K562 (cell line): ENCODE measurements around the gene FZD1. TPM values are rescaled to one million over a fixed set of nuclear protein-coding genes. Genes with fewer than 3 reads are reported as not detected.

Experiments
- AFF4 ChIP-seq: sonication (generic); formaldehyde crosslinking; IDR thresholded peaks from 2 replicates; pipeline ENCODE4 v1.8.0; 2023; ENCODE audit warnings: mild to moderate bottlenecking, missing genetic modification reagents
- ELF2 ChIP-seq: fragments of 250-450 bp; sonication (Bioruptor Pico); IDR thresholded peaks from 2 replicates; pipeline ENCODE4 v1.5.0; 2021; ENCODE audit warnings: mild to moderate bottlenecking
- HMGN3 ChIP-seq: IDR thresholded peaks from 2 replicates; pipeline ENCODE4 v1.6.1; 2011; ENCODE audit warnings: borderline replicate concordance, low read depth, mild to moderate bottlenecking, mixed read lengths, low read length; ENCODE audit not compliant: insufficient read length; ENCODE audit errors: extremely low read depth
- NFIC ChIP-seq: fragments of 450-650 bp; IDR thresholded peaks from 2 replicates; pipeline ENCODE4 v1.6.1; 2017; ENCODE audit warnings: mild to moderate bottlenecking, inconsistent platforms
- PHF21A ChIP-seq: fragments of 450-650 bp; IDR thresholded peaks from 2 replicates; pipeline ENCODE4 v1.6.1; 2017; ENCODE audit warnings: low read depth, borderline replicate concordance
- PPARD ChIP-seq: fragments of 250-450 bp; sonication (Bioruptor Pico); IDR thresholded peaks from 2 replicates; pipeline ENCODE4 v1.8.0; 2022; ENCODE audit warnings: inconsistent platforms, mild to moderate bottlenecking, moderate library complexity
- SIN3B ChIP-seq: fragments of 450-650 bp; IDR thresholded peaks from 2 replicates; pipeline ENCODE4 v1.6.1; 2017; ENCODE audit warnings: low read depth, mild to moderate bottlenecking, moderate library complexity
- TCF7L2 ChIP-seq: fragments of 150-350 bp; IDR thresholded peaks from 2 replicates; pipeline ENCODE4 v1.6.1; 2016; ENCODE audit warnings: low read depth, mild to moderate bottlenecking, low read length, moderate library complexity
- UBTF ChIP-seq, 2 experiments: IDR thresholded peaks; 2 replicates each; pipeline ENCODE4 v1.6.1; 2012; ENCODE audit warnings: improper control_type of control experiment in 2 of 2, low read depth in 2 of 2, low read length in 2 of 2, borderline replicate concordance in 1 of 2
- ZNF277 ChIP-seq: fragments of 250-450 bp; sonication (Bioruptor Pico); IDR thresholded peaks from 2 replicates; pipeline ENCODE4 v1.8.0; 2022; ENCODE audit warnings: inconsistent platforms, mild to moderate bottlenecking, moderate library complexity, borderline replicate concordance
- ZNF644 ChIP-seq: fragments of 200-800 bp; sonication (Bioruptor generic); IDR thresholded peaks from 2 replicates; pipeline ENCODE4 v1.6.1; 2016; ENCODE audit warnings: low read depth, missing genetic modification characterization, missing compliant biosample characterization
- polyA plus RNA-seq, 8 experiments: library from polyadenylated mRNA; depleted of rRNA in 4 of 8; stranded (reverse) in 5 of 8; unstranded in 3 of 8; fragments of >200 nt; fragmentation: Nextera tagmentation in 2 of 8; fragmentation: Illumina TruSeq in 1 of 8; extraction: Ambion mirVana in 2 of 8; extraction: Trizol in 1 of 8; gene quantifications; 2 replicates each; pipeline versions ENCODE4 v1.2.1 to v1.2.3, GENCODE V29; 2011 to 2014; ENCODE audit warnings: inconsistent platforms in 1 of 8, missing spikeins in 1 of 8
- total RNA-seq, 7 experiments: library from RNA; depleted of rRNA in 6 of 7; stranded (reverse); fragments of >200 nt in 6 of 7; fragmentation: Illumina TruSeq in 2 of 7; extraction: Trizol in 2 of 7; gene quantifications; 2 replicates each; pipeline versions ENCODE4 v1.2.1 to v1.2.3, GENCODE V29; 2011 to 2021; ENCODE audit warnings: low replicate concordance in 1 of 7
- TF ChIP-seq, protein P1 (sequence below): sonication (generic); formaldehyde crosslinking; IDR thresholded peaks from 2 replicates; pipeline ENCODE4 v1.8.1; 2023; ENCODE audit warnings: mild to moderate bottlenecking, missing genetic modification reagents
- TF ChIP-seq, protein P2 (sequence below), 3 experiments: fragments of 200-800 bp in 1 of 3; fragments of 250-450 bp in 1 of 3; fragments of 450-650 bp in 1 of 3; sonication (Bioruptor Pico) in 1 of 3; sonication (Bioruptor generic) in 1 of 3; formaldehyde crosslinking in 1 of 3; IDR thresholded peaks; 2 replicates each; pipeline versions ENCODE4 v1.6.1 to v1.8.0; 2016 to 2022; ENCODE audit warnings: mild to moderate bottlenecking in 2 of 3, missing genetic modification characterization in 2 of 3, missing compliant biosample characterization in 1 of 3, moderate library complexity in 1 of 3

Gene FZD1
- total and polyA plus RNA-seq, 9 of the 15 experiments (the other 6 are each of a cell fraction or from before 2014, with no cell fraction given) = 0.25 to 5.1 (median 1.8) TPM

- TF ChIP-seq AFF4 (CRISPR knock-in tag) (0 out of 2 replicates have a peak, but pooled peaks have one; percentile 5), NFIC (no peak), ELF2 (0 out of 2 replicates have a peak, but pooled peaks have one; percentile 11), TCF7L2 (no peak), UBTF (IDR thresholded peaks at IDR 0.05; ENCODE audit: borderline replicate concordance in 1 of 2, low read depth in 2 of 2, low read length in 2 of 2) (peak; percentile 86 to 96; a peak in 3 of 4 replicates), ZNF277 (CRISPR knock-in tag) (no peak), HMGN3 (peak; percentile 38), PHF21A (0 out of 2 replicates have a peak, but pooled peaks have one; percentile 63), PPARD (CRISPR knock-in tag) (no peak), SIN3B (no peak), ZNF644 (no peak)
- TF ChIP-seq, protein P1, sequence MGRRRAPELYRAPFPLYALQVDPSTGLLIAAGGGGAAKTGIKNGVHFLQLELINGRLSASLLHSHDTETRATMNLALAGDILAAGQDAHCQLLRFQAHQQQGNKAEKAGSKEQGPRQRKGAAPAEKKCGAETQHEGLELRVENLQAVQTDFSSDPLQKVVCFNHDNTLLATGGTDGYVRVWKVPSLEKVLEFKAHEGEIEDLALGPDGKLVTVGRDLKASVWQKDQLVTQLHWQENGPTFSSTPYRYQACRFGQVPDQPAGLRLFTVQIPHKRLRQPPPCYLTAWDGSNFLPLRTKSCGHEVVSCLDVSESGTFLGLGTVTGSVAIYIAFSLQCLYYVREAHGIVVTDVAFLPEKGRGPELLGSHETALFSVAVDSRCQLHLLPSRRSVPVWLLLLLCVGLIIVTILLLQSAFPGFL = 0 out of 2 replicates have a peak, but pooled peaks have one; percentile 3
- TF ChIP-seq, protein P2, sequence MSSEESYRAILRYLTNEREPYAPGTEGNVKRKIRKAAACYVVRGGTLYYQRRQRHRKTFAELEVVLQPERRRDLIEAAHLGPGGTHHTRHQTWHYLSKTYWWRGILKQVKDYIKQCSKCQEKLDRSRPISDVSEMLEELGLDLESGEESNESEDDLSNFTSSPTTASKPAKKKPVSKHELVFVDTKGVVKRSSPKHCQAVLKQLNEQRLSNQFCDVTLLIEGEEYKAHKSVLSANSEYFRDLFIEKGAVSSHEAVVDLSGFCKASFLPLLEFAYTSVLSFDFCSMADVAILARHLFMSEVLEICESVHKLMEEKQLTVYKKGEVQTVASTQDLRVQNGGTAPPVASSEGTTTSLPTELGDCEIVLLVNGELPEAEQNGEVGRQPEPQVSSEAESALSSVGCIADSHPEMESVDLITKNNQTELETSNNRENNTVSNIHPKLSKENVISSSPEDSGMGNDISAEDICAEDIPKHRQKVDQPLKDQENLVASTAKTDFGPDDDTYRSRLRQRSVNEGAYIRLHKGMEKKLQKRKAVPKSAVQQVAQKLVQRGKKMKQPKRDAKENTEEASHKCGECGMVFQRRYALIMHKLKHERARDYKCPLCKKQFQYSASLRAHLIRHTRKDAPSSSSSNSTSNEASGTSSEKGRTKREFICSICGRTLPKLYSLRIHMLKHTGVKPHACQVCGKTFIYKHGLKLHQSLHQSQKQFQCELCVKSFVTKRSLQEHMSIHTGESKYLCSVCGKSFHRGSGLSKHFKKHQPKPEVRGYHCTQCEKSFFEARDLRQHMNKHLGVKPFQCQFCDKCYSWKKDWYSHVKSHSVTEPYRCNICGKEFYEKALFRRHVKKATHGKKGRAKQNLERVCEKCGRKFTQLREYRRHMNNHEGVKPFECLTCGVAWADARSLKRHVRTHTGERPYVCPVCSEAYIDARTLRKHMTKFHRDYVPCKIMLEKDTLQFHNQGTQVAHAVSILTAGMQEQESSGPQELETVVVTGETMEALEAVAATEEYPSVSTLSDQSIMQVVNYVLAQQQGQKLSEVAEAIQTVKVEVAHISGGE (CRISPR knock-in tag; IDR thresholded peaks at IDR 0.05) = peak in 2 of 3 experiments; percentile 51 to 88; a peak in 3 of 6 replicates
Observed at GRCh38 chr7:91263384-91264045, 718 bp upstream of the FZD1 start (continued).
